ENCODE measurements around the gene ISG20L2. TPM values are rescaled to one million over a fixed set of nuclear protein-coding genes. Genes with fewer than 3 reads are reported as not detected.
"Not testable (repeated sequence)": the region's sequence is repeated elsewhere in the genome, so short reads cannot be mapped to it uniquely, and the experiment has no call there.

ISG20L2 gene
- total and polyA plus RNA-seq, 2 donors (not counting 3 experiments of a cell fraction or from before 2014, with no cell fraction given): 33.2 to 35.3 TPM

GRCh38 chr1:156765666-156766065 is 37.1 kb upstream of the ISG20L2 start:
- POLR2A ChIA-PET: no interaction called here
- H3K9ac ChIP-seq (replicated peaks; ENCODE audit: extremely low read depth, insufficient read depth, low read length): no peak overlapping the region
- no peaks in the 10 kb centered on the region for H4K20me1 ChIP-seq (replicated peaks; ENCODE audit: control insufficient read depth, extremely low read depth, insufficient read depth, low read length)
- peak overlapping the region; percentile 66 for H3K4me2 ChIP-seq (ENCODE audit: insufficient read depth, low read length)
- H3K79me2 ChIP-seq (ENCODE audit: control insufficient read depth, insufficient read depth, low read length): peaks cover 30% of the 10 kb centered on the region
- CTCF ChIA-PET: interaction anchor here (3.5 to 4.2 kb wide), 2 partner anchors 13 to 39 kb away, joined by 22 to 52 read pairs; partner anchors contain the start of gene HDGF
- no TSS peak for BruUV-seq (replicated peaks)
- no peaks in the 10 kb centered on the region for H3K9me1 ChIP-seq (replicated peaks; ENCODE audit: control insufficient read depth, extremely low read depth, insufficient read depth, low read length)
- H3K36me3 ChIP-seq (ENCODE audit: control insufficient read depth in 2 of 2, extremely low read depth in 1 of 2, insufficient read depth in 2 of 2, low read length in 2 of 2): no peaks in the 10 kb centered on the region
- DNase-seq (ENCODE audit: low read depth, low spot score): no peak
- no peak overlapping the region for H3K27ac ChIP-seq (ENCODE audit: insufficient read depth, low read depth, low read length)
- H3K9me3 ChIP-seq (replicated peaks; ENCODE audit: control insufficient read depth, insufficient read depth, low read length): no peaks in the 10 kb centered on the region
- intact Hi-C loops (cut with micrococcal nuclease): no loop called here
- H3K4me1 ChIP-seq (ENCODE audit: control insufficient read depth, extremely low read depth, insufficient read depth, low read length): peaks cover 18% of the 10 kb centered on the region
- dilution Hi-C loops (cut with MboI; ENCODE audit: extremely low pct_ligation_motif_present, low sequenced_read_pairs): no loop called here
- no peak overlapping the region for H3K4me3 ChIP-seq (replicated peaks in 1 of 3; ENCODE audit: insufficient read depth in 1 of 3, low read depth in 1 of 3, low read length in 3 of 3)
- FAIRE-seq: no peak
- no peak for TF ChIP-seq FOS (IDR thresholded peaks at IDR 0.05; ENCODE audit: borderline replicate concordance, insufficient read depth, low read length)
- TF ChIP-seq EZH2 (IDR thresholded peaks at IDR 0.05; ENCODE audit: borderline replicate concordance, low read depth, low read length, severe bottlenecking): no peak
- TF ChIP-seq CTCF (IDR thresholded peaks at IDR 0.05; ENCODE audit: extremely low read depth in 1 of 2, insufficient read depth in 1 of 2, low read depth in 1 of 2, low read length in 2 of 2): no peak
- TF ChIP-seq MYC (IDR thresholded peaks at IDR 0.05; ENCODE audit: low read depth, low read length): no peak
- TF ChIP-seq GATA2 (IDR thresholded peaks at IDR 0.05; ENCODE audit: insufficient read depth, insufficient read length, low read depth, low read length): no peak
- TF ChIP-seq JUN (IDR thresholded peaks at IDR 0.05; ENCODE audit: borderline replicate concordance, insufficient read depth, insufficient read length, low read depth): no peak
- TF ChIP-seq POLR2A (IDR thresholded peaks at IDR 0.05; ENCODE audit: low read depth, low read length): no peak
- no peak for TF ChIP-seq POLR2AphosphoS5 (IDR thresholded peaks at IDR 0.05; ENCODE audit: insufficient read depth, low read depth, low read length)
- TF ChIP-seq, protein P1, sequence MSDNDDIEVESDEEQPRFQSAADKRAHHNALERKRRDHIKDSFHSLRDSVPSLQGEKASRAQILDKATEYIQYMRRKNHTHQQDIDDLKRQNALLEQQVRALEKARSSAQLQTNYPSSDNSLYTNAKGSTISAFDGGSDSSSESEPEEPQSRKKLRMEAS (IDR thresholded peaks at IDR 0.05; ENCODE audit: insufficient read depth, insufficient read length): no peak
- H3K27me3 ChIP-seq (ENCODE audit: control insufficient read depth in 2 of 2, insufficient read depth in 2 of 2, low read length in 2 of 2): no peaks in the 10 kb centered on the region
- no peak overlapping the region for H2AFZ ChIP-seq (ENCODE audit: low read depth, low read length)

DNA sequence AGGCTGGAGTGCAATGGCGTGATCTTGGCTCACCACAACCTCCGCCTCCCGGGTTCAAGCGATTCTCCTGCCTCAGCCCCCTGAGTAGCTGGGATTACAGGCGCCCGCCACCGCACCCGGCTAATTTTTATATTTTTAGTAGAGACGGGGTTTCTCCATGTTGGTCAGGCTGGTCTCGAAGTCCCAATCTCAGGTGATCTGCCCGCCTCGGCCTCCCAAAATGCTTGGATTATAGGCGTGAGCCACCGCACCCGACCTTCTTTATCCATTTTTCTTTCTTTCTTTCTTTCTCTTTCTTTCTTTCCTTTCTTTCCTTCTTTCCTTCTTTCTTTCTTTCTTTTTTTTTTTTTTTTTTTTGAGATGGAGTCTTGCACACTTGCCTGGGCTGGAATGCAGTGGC is 36.6 kb upstream of the ISG20L2 start:
- H3K36me3 ChIP-seq (ENCODE audit: control insufficient read depth in 2 of 2, extremely low read depth in 1 of 2, insufficient read depth in 2 of 2, low read length in 2 of 2); DNase-seq (ENCODE audit: low read depth, low spot score); H4K20me1 ChIP-seq (replicated peaks; ENCODE audit: control insufficient read depth, extremely low read depth, insufficient read depth, low read length); FAIRE-seq; H3K9me1 ChIP-seq (replicated peaks; ENCODE audit: control insufficient read depth, extremely low read depth, insufficient read depth, low read length); POLR2A ChIA-PET; H3K27ac ChIP-seq (ENCODE audit: insufficient read depth, low read depth, low read length); H3K4me3 ChIP-seq (replicated peaks in 1 of 3; ENCODE audit: insufficient read depth in 1 of 3, low read depth in 1 of 3, low read length in 3 of 3); dilution Hi-C loops (cut with MboI; ENCODE audit: extremely low pct_ligation_motif_present, low sequenced_read_pairs); intact Hi-C loops (cut with micrococcal nuclease); H3K4me2 ChIP-seq (ENCODE audit: insufficient read depth, low read length); H3K9me3 ChIP-seq (replicated peaks; ENCODE audit: control insufficient read depth, insufficient read depth, low read length); H3K27me3 ChIP-seq (ENCODE audit: control insufficient read depth in 2 of 2, insufficient read depth in 2 of 2, low read length in 2 of 2); BruUV-seq (replicated peaks); H2AFZ ChIP-seq (ENCODE audit: low read depth, low read length); H3K9ac ChIP-seq (replicated peaks; ENCODE audit: extremely low read depth, insufficient read depth, low read length): not testable (repeated sequence)
- CTCF ChIA-PET: interaction anchor here (1.2 to 2.1 kb wide), 2 partner anchors 39 to 75 kb away, joined by 3 to 5 read pairs; no protein-coding TSS in a partner anchor
- Histone ChIP-seq H3K4me1 (ENCODE audit: control insufficient read depth, extremely low read depth, insufficient read depth, low read length) (peaks cover 18% of the 10 kb centered on the region), H3K79me2 (ENCODE audit: control insufficient read depth, insufficient read depth, low read length) (peaks cover 25% of the 10 kb centered on the region)

Measured in endothelial cell of umbilical vein (primary cell).